IPS-NIHi7 (cell line): Measurements from ENCODE around the gene DHCR24.

Experiments used
- DNase-seq: peaks from one replicate; pipeline ENCODE4 v3.0.0; 2012; ENCODE audit warnings: mixed read lengths; ENCODE audit errors: extremely low spot score

Gene DHCR24

GRCh38 chr1:54815086-54815876 is 71.7 kb downstream of the DHCR24 start:
- DNase-seq = no peak

DNA sequence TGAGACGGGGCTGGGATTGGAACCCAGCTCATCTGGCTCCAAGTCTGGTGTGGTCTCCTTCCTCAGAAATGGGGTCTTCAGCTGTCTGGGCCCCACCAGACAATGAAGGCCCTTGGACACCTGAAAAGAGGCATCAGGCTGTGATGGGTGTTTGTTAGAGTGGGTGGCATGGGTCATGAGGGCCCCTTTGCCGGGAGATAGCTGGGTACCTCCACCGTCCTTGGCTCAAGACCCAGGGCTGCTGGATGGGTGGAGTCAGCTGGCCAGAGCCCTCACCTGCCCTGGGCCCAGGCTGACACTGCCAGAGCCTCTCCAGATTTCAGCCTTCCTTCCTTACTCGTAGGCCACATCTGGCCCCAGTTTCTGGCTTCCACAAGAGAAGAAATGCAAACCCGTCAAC is 72.4 kb downstream of the DHCR24 start:
- DNase-seq = no peak

DNA sequence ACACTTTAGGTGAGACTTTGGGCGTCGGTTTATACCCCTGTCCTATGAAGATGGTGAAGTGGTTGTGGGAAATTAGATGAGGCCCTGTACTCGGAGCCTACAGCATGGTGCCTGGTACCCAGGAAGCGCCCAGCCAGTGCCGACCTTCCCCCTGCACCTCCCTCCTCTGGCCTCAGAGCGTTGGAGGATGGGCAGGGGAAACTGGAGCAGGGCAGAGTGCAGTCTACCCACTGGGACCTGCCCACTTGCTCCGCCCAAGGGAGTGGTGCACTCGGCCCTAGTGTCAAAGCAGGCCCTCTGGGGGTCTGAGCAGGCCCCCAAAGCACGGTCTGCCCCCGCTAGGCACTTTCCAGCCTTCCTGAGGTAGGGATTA is 72.9 kb downstream of the DHCR24 start:
- no peak for DNase-seq

DNA sequence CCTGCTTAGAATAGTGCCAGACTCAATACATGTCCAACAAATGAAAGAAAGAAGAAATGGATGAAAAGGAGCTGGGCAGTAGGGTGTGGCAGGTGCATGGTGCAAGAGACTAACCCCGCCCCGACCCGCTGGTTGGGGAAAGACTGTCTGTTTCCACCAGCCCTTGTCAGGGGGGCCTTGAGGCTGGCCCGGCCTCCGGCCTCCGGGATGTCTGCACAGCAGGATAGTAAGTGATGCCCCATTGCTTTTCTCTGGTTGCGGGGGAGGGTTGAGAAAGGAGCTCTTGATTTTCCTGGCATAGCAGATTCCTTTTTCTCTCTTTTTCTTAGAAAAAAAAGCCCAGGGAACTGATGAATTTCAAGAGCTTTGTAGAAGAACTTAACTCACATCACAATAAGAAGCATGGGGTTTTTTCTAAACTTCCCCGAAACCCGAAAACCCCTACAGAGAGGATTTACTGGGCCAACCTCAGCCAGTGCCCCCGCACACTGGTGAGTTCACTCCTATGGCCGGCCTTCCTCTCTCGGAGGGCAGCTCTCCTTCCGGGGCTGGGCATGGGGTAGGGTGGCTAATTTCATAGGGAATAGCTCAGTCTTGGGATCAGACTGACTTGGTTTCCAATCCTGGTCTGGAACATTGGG is 73.4 kb downstream of the DHCR24 start:
- peak; percentile 69 for DNase-seq

GRCh38 chr1:54812801-54813484 is 74.1 kb downstream of the DHCR24 start:
- no peak for DNase-seq

GRCh38 chr1:54811739-54812655 is 75.0 kb downstream of the DHCR24 start:
- no peak for DNase-seq

DNA sequence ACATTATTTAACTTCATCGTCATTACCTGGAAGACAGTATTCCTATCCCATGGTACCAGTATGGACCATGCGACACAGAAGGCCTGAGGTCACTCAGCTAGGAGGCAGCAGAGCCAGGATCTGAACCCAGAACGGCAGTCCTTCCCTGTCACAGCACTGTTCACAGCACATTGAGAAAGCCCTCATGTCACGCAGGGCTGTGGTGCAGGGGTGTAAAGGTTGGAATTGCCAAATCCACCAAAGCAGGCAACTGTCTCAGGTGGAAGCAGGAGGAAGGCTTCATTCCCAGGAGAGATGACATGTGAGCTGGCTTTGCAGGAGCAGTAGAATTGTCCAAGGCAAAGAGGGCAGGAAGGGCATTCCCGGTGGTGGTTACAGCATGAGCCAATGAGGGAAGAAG is 75.9 kb downstream of the DHCR24 start:
- no peak for DNase-seq

DNA sequence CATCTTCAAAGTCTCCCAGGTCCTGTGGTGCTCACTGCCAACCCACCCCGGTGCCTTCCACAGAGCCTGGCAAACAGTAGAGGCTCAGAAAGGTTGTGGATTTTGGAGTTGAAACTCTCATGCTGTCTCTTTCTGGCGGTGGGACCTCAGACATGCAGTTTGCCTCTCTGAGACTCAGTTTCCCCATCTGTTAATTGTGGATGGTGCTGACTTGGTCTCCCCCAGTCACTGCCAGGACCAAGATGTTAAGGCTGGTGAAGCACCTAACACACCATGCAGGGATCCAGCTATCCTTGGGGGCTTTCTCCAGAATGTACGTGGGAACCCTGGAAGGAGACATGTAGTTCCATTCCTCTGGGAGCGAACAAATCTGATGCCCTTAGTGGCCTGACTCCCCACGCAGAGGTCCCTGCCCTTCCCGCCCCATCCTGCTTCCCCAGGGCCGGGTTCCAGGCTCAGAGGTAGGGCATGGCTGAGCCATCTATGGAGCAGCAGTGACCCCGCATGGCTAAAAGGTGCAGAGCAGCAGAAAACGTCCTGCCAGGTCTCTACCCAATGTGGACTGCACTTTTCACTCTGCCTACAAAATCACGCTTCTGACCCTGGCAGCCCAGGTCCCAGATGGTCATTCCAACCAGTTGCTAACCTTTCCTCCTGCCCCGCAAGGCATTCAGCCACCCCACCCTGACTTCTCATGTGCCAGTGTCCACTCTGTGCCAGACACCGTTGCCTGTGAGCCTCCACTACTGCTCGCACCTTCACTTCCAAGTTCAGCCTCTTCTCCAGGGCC is 76.6 kb downstream of the DHCR24 start:
- DNase-seq = peak; percentile 89

DNA sequence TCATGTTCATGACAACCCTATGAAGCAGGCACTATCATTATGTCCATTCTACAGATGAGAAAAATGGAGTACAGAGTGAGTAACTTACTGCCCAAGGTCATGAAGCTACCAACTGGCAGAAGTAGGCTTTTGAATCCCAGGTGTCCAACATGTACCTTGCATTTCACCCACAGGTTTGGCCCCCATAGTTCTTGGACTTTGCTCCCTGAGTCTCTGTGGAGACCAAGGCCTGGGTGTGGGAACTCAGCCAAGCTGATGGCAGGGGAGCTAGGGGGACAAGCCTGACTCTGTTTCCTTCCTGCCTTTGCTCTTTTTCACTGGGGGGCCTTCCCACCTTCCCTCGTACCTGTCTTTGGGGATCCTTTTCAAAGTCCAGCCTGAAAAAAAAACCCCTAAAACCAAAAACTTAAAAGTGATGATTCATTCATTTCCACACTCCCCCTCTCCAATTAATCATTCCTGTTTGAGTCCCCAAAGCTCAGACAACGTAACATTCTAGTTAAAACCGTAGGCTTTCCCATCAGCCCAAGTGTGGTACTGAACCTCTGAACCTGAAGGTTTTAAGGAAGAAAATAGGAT is 77.4 kb downstream of the DHCR24 start:
- no peak for DNase-seq

GRCh38 chr1:54808443-54809207 is 78.4 kb downstream of the DHCR24 start:
- no peak for DNase-seq

GRCh38 chr1:54807756-54808155 is 79.2 kb downstream of the DHCR24 start:
- DNase-seq = no peak

- no peak for DNase-seq
These were observed 79.9 kb downstream of the DHCR24 start for GRCh38 chr1:54806931-54807611.

DNA sequence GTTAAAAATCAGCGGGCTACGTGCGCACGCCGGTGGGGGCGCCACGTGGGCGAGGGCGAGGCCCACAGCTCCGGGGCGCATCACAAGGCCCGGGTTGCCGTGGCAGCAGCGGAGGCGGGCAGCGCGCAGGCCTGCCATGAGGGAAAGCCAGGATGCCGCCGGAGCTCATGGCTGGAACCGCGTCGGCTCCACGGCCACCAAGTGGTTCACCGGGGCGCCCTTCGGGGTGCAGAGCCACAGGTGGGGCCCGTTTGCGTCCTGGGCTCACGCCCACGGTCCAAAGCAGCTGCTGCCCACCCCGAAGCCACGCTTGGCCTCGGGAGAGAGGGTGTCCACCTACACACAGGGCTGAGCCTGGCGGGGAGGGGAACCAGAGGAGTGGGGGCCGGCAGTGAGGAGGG is 81.0 kb downstream of the DHCR24 start:
- no peak for DNase-seq

GRCh38 chr1:54805466-54805865 is 81.5 kb downstream of the DHCR24 start:
- DNase-seq = no peak

DNA sequence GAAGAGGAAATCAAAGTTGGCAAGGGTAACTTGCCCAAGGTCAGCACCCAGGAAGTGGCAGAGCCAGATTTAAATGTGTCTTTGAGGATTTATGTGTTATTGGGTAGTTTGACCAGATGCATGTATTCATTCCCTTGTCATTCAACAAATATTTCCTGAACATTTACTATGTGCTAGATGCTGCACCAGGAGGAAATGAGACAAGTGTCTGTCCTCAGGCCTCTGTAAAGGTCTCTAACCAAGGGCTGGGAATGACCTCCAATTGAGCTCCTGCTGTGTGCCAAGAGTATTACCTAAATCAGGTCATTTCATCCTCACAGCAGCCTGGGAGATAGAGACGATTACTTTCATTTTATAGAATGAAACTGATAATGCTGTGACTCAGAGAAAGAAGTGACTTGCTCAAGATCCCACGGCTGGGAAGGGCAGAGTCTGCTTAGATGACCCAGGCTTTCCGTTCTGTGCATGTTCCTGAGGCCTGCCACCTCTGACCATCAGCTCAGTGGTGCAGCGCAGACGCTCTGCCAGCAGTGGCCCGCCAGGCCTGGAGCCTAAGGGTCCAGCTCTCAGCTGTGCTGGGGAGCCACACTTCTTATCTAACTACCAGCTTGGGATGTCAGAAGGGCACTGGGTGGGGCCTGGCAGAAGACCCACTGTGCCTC is 82.4 kb downstream of the DHCR24 start:
- DNase-seq = no peak

- no peak for DNase-seq
These were observed 83.1 kb downstream of the DHCR24 start for GRCh38 chr1:54803761-54804470.

DNA sequence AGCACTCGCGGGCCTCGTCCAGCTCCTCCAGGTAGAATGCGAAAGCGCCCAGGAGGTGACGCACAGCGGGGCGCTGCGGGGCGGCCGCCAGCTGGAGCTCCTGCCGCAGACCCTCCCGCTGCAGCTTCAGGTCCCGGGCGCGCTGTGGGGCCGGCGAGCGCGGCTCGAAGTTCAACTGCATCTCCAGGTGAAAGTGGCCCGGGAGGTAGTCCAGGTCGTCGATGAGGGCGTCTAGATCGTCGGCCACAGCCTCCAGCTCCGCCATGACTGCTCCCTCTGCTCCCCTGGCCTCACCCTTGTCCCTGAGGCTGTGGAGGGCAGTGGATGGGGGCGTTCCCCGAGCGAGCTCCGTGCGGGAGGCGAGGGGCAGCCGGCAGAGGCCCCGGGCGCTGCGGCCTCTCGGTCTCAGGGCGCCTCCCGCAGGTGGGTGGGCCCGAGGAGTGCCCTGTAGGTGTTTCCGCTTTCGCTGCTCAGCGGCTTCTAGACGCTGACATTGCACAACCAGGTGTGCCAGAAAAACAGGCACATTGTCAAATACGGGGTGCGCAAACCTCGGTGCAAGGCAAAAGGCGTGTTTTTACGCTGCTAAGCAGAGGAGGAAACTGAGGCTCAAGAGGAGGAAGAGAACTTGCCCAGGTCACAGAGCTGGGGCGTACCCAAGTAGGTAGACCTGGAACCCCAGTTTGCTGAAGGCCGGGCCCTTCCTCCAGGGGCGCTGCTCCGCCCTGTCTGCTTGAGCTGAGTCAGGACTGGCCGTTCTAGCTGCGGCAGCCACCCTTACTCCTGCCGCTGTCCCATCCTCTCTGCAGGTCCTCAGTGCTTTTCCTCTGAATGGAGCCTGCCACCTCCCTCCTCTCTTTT is 85.9 kb downstream of the DHCR24 start, which contains the start of gene TTC22:
TSS of gene TTC22 (minus strand) at position 425 of the 861 bp plus-strand sequence. CDS start at position 265, 160 bp downstream.
- DNase-seq = peak; percentile 61
